Calu3 (cell line): ENCODE measurements around the gene GNB2. TPM values are rescaled to one million over a fixed set of nuclear protein-coding genes. Genes with fewer than 3 reads are reported as not detected.

Experiments
- BruUV-seq: library from RNA; stranded (reverse); fragments of 400-500 nt; replicated peaks from 2 replicates; lab custom pipeline; 2021; lab: Mats Ljungman, UMichigan
- CTCF ChIA-PET: fragments of 300-600 bp; sonication (Branson Sonifier 250); formaldehyde crosslinking; loops from one replicate; lab custom pipeline; 2022; ENCODE audit warnings: antibody characterized with exemption; lab: Charles Lee
- DNase-seq: peaks from one replicate; pipeline ENCODE4 v3.0.0; 2022
- H3K27ac Mint-ChIP-seq: one replicate; pipeline ENCODE4 v1.8.0; 2022; ENCODE audit warnings: mixed read lengths; ENCODE audit not compliant: unreplicated experiment
- H3K27me3 Mint-ChIP-seq: one replicate; pipeline ENCODE4 v1.8.0; 2022; ENCODE audit warnings: mixed read lengths; ENCODE audit not compliant: unreplicated experiment
- H3K36me3 Mint-ChIP-seq: one replicate; pipeline ENCODE4 v1.8.0; 2022; ENCODE audit warnings: mild to moderate bottlenecking, moderate library complexity, mixed read lengths; ENCODE audit not compliant: insufficient read depth, unreplicated experiment
- H3K4me1 Mint-ChIP-seq: one replicate; pipeline ENCODE4 v1.8.0; 2022; ENCODE audit warnings: mild to moderate bottlenecking, low read depth, mixed read lengths; ENCODE audit not compliant: unreplicated experiment
- H3K4me3 Mint-ChIP-seq: one replicate; pipeline ENCODE4 v1.8.0; 2022; ENCODE audit warnings: mild to moderate bottlenecking, low read depth, moderate library complexity, mixed read lengths; ENCODE audit not compliant: unreplicated experiment
- H3K9me3 Mint-ChIP-seq: one replicate; pipeline ENCODE4 v1.8.0; 2022; ENCODE audit warnings: low read depth, mixed read lengths; ENCODE audit not compliant: unreplicated experiment
- CTCF ChIP-seq: fragments of 200-600 bp; IDR thresholded peaks from one replicate; pipeline ENCODE4 v1.8.0; 2022; ENCODE audit warnings: antibody characterized with exemption; ENCODE audit not compliant: unreplicated experiment
- intact Hi-C: fragments of 100-400 bp; cut with micrococcal nuclease; formaldehyde crosslinking; loops from one replicate; pipeline ENCODE4 v1.10.0; 2022; ENCODE audit not compliant: unreplicated experiment
- total RNA-seq: library from RNA; stranded (reverse); gene quantifications from 2 replicates; pipeline ENCODE4 v1.2.3, GENCODE V29; 2022

The GNB2 gene
- total RNA-seq, 1 experiment from 2014 or later = 134 TPM

GRCh38 chr7:100682991-100683658, 9.6 kb downstream of the GNB2 start:
- H3K4me1 Mint-ChIP-seq = no peaks in the 10 kb centered on the region
- no peak overlapping the region for H3K4me3 Mint-ChIP-seq
- no peak for TF ChIP-seq CTCF
- BruUV-seq = no TSS peak
- CTCF ChIA-PET = interaction anchor here (0.5 kb wide), 1 partner anchor 398 kb away, joined by 3 read pairs; no protein-coding TSS in a partner anchor
- DNase-seq = no peak
- peaks cover 51% of the 10 kb centered on the region for H3K36me3 Mint-ChIP-seq
- no peak overlapping the region for H3K27ac Mint-ChIP-seq
- intact Hi-C loops = no loop called here
- no peaks in the 10 kb centered on the region for H3K9me3 Mint-ChIP-seq
- no peaks in the 10 kb centered on the region for H3K27me3 Mint-ChIP-seq

GRCh38 chr7:100683659-100684533, 10.4 kb downstream of the GNB2 start:
- no peaks in the 10 kb centered on the region for H3K27me3 Mint-ChIP-seq
- CTCF ChIA-PET = interaction anchor here (0.5 kb wide), 1 partner anchor 397 kb away, joined by 3 read pairs; no protein-coding TSS in a partner anchor
- no peak overlapping the region for H3K4me3 Mint-ChIP-seq
- no peaks in the 10 kb centered on the region for H3K9me3 Mint-ChIP-seq
- intact Hi-C loops = no loop called here
- H3K36me3 Mint-ChIP-seq = peaks cover 48% of the 10 kb centered on the region
- H3K4me1 Mint-ChIP-seq = no peaks in the 10 kb centered on the region
- H3K27ac Mint-ChIP-seq = no peak overlapping the region
- BruUV-seq = no TSS peak
- no peak for TF ChIP-seq CTCF
- DNase-seq = no peak

GRCh38 chr7:100684534-100685042, 11.0 kb downstream of the GNB2 start:
- Mint-ChIP-seq H3K27me3 (no peaks in the 10 kb centered on the region), H3K4me3 (no peak overlapping the region), H3K9me3 (no peaks in the 10 kb centered on the region), H3K36me3 (peaks cover 48% of the 10 kb centered on the region), H3K4me1 (no peaks in the 10 kb centered on the region), H3K27ac (no peak overlapping the region)
- intact Hi-C loops = no loop called here
- BruUV-seq = no TSS peak
- CTCF ChIA-PET = interaction anchor here (0.6 kb wide), 1 partner anchor 151 kb away, joined by 5 read pairs; no protein-coding TSS in a partner anchor
- no peak for TF ChIP-seq CTCF
- no peak for DNase-seq

- H3K9me3 Mint-ChIP-seq = no peaks in the 10 kb centered on the region
- CTCF ChIA-PET = interaction anchor here (0.6 kb wide), 1 partner anchor 151 kb away, joined by 5 read pairs; no protein-coding TSS in a partner anchor
- intact Hi-C loops = no loop called here
- peaks cover 43% of the 10 kb centered on the region for H3K36me3 Mint-ChIP-seq
- no peak overlapping the region for H3K4me3 Mint-ChIP-seq
- no peaks in the 10 kb centered on the region for H3K4me1 Mint-ChIP-seq
- no TSS peak for BruUV-seq
- TF ChIP-seq CTCF = no peak
- DNase-seq = no peak
- no peaks in the 10 kb centered on the region for H3K27me3 Mint-ChIP-seq
- no peak overlapping the region for H3K27ac Mint-ChIP-seq
Observed at GRCh38 chr7:100685049-100685605, 11.6 kb downstream of the GNB2 start.
